Left renal pelvis (tissue), 4 donors: ENCODE measurements around the gene FGD4. TPM values are rescaled to one million over a fixed set of nuclear protein-coding genes. Genes with fewer than 3 reads are reported as not detected.
"Not testable (repeated sequence)": the region's sequence is repeated elsewhere in the genome, so short reads cannot be mapped to it uniquely, and the experiment has no call there.

ENCODE experiments used
- DNase-seq, 4 donors: peaks; one replicate each; pipeline ENCODE4 v3.0.0-alpha.2; 2013; ENCODE audit warnings: low read depth in 4 of 4, low spot score in 3 of 4
- polyA plus RNA-seq, 4 donors: library from polyadenylated mRNA; unstranded; fragments of 120-200 nt; gene quantifications; one replicate each; pipeline ENCODE4 v1.2.1, GENCODE V29; 2013; ENCODE audit not compliant: insufficient read length in 4 of 4

FGD4 gene
- polyA plus RNA-seq, 4 donors: 3.4 to 18.5 (median 14.9) TPM

DNA sequence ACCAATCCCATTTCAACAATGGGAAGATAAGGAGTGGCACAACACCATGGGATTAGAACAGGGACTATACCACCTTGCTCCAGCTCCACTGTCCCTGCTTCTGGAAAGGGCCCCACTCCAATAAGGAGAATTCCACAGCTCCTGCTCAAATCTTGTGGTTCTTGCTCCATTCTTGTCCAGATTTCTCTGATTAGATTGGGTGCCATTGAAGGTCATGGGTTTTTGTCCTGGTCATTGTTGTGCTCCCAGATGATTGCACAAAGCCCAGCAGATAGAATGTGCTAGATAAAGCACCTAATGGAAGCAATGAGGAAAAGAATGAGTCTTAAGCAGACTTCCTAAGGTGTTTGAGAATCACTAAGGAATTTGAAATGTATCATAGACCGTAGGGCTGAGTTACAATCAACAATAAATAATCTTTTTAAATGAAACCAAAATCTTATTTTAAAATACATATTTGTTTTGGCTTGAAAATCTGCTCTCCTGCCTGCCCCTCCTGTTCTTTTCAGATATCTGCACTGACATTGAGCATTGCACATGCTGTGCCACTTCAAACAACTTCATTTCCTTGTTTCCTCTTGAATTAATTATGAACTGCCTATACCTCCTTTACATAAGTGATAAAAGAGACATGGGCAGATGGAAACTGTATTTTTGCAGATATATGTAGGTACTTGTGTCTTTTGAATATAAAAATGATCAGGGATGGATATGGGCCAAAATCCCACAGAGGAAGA, 115.9 kb downstream of the FGD4 start:
- DNase-seq: no peak

DNA sequence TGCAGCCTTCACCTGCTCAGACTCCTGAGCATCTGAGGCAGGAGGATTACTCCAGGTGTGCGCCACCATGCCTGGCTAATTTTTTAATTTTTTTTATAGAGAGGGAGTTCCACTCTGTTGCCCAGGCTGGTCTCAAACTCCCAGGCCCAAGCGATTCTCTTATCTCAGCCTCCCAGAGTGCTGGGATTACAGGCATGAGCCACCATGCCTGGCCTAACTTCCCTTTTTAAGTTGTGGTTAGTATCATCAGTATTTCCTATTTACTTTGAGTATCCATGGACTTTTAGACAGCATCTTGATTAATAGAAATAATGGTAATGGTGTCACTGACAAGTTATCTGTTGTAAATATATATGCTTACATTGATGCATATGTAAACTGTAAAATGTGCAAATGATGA, 116.9 kb downstream of the FGD4 start:
- DNase-seq: no peak

GRCh38 chr12:32517966-32518365, 118.6 kb downstream of the FGD4 start:
- DNase-seq: no peak

- no peak for DNase-seq
Observed at GRCh38 chr12:32519047-32519446, 119.7 kb downstream of the FGD4 start.

DNA sequence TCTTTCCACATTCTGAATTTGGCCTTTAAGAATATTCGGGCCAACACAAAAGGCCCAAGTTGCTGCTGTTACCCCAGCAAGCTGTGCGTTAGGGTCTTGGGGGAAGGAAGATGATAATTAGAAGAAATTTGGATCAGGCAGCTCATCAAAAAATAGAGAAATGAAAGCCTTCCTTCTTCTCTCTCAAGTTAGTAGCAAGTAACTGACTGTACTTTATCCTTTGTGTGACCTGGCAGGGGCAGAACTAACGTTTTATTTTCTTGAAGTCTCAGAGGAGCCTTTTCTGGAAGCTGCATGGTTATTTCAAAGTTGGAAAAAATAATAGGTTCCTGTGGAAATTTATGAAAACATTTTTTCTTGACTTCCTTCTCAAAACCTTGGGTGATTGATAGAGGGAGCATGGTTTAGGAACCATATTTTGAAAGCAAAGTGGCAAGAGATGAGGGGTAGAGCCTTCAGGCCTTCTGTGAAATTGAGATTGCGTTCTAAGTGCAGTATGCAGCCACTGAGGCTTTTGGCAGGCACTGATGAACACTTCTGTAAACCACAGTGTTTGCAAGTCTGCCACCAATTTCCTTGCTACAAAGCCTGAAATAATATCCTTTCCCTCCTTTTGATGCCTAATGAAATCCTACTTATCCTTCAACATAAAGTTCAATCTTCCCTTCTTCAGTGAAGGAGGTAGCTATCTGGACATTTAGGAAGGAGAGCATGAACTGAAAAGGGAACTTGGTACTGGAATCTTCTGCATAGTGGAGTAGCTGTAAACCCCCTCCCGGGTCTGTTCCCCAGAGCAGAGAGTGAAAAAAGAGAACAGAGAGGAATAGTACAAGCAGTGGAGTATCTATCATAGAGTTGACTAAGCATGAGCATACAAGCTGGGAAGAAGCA, 123.2 kb downstream of the FGD4 start:
- DNase-seq: no peak

GRCh38 chr12:32525802-32526201, 126.4 kb downstream of the FGD4 start:
- DNase-seq: not testable (repeated sequence)

DNA sequence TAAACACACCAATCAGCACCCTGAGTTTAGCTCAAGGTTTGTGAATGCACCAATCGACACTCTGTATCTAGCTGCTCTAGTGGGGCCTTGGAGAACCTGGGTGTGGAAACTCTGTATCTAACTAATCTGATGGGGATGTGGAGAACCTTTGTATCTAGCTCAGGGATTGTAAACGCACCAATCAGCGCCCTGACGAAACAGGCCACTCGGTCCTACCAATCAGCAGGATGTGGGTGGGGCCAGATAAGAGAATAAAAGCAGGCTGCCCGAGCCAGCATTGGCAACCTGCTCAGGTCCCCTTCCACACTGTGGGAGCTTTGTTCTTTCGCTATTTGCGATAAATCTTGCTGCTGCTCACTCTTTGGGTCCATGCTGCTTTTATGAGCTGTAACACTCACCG, 127.0 kb downstream of the FGD4 start:
- DNase-seq: not testable (repeated sequence)

DNA sequence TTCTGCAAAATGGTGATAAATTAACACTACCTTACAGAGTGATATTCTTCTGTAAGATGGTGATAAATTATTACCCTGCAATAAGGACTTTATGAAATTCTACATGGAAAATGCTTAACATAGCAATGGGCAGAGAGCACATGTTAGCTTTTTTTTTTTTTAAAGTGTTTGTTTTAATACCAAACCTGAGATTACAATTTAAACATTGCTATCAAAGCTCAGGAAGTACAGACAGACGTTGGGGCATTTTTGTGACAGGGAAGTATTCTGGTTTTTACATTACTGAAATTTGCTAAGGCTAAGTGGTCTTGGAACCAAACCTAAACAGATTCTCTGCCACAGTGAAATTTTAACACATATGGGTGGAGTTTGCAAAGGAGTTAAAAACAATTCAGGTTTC, 133.1 kb downstream of the FGD4 start:
- DNase-seq: no peak

GRCh38 chr12:32532951-32533350, 133.6 kb downstream of the FGD4 start:
- DNase-seq: no peak

DNA sequence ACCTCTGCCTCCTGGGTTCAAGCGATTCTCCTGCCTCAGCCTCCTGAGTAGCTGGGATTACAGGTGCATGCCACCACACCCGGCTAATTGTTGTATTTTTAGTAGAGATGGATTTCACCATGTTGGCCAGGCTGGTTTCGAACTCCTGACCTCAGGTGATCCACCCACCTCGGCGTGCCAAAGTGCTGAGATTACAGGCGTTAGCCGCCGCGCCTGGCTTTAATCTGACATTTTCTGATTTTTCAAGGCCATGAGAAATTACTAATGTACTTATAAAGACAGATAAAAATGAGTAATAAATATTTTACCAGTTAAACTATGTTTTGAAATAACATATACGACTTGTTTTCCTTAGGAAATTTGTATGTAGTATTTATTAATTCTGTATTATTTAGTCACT, 134.1 kb downstream of the FGD4 start:
- not testable (repeated sequence) for DNase-seq

DNA sequence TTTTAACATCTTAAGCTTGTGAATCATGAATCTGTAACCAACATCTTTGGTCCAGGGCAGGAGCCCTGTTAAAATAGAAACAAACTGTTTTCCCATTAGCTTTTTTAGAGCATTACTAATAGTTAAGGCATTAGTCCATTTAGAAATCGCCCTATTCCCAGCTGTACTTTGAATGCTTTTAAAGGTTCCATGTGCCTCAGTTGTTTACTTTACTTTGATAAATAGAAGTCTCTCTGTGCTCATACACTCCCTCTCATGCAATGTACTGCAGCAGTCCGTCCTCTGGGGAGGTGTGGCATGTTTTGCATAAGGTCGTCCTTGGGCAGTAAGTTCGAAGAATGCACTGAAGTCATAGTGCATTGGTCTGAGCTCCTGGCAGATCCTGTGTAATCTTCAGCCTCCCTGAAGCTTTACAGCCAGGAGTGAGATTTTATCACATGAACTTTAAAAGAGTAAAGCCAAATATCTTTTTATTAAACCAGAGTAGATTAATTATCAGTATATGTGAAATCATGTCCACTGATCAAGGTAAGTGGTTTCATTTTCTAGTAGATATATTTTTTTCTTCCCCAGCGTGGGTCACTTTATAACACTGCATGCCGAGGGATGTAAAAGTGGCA, 134.7 kb downstream of the FGD4 start:
- no peak for DNase-seq

GRCh38 chr12:32534698-32535097, 135.3 kb downstream of the FGD4 start:
- no peak for DNase-seq

DNA sequence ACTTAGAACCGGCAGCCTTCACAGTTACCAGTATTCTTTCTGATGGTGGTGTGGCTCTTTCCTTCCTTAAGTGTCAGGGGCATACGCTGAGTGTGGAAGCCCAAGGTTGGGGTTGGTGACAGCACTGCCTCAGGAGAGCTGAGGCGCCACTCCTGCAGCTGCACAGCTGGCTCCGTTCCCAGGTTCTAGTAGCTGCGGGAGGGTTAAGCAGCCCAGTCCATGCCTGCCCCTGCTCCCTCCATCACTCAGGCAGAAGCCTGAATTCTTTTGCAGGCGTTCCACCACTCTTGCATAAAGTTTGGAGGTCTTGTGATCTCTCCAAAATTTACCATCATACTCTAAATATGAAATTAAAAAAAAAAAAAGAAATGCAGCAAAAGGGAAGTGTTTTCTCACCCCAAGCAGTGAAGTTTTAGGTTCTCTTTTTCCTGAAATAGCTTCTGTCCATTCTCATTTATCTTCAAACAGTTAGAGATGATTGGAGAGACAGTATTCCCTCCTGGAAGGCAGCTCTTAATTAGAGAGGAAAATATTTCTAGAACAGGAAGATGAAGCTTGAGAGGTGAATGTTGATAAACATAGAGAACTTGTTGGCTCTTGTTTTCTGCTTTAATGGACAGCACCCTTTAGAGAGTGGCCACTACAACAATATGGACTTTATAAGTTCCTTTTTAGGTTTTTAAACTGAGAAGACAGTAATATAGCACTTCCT, 136.1 kb downstream of the FGD4 start:
- DNase-seq: no peak

- no peak for DNase-seq
Observed at GRCh38 chr12:32536000-32536345, 136.6 kb downstream of the FGD4 start.

- DNase-seq: no peak
Observed at GRCh38 chr12:32541754-32542374, 142.5 kb downstream of the FGD4 start.

DNA sequence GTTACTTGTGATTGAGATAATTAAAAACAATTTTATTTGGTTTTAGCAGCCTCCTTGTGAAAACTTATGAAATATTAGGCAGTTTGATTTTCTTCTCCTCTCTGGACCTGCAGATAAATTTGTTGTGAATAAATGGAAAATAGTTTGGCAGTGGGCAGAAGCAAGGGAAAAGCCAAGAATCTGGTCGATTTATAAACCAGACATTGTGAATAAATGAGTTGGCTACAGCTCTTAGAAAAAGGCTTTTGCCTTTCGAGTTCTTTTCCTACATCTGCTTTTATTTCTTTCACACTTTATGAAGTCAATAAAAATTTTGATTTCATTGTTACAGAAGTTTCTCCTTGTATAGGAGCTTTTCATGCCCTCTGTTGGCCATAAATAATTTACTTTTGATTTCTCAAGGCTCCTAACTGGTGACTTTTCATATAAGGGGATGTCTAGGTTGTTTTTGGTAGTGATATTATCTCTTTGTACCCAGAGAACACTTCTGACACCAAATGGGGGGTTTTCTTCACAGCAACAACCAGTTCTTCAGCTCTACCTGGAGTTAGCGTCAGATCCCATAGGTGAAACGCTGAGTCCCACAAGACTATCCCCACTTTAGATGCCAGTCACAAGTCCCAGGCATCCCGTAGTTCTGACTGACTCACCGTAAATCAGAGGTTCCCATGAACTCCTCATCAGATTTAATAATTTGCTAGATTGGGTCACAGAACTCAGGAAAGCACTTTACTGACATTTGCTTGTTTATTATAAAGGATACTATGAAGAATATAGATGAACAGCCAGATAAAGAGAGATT, 143.3 kb downstream of the FGD4 start:
- no peak for DNase-seq

GRCh38 chr12:32544893-32545292, 145.5 kb downstream of the FGD4 start:
- DNase-seq: no peak

GRCh38 chr12:32545413-32545980, 146.1 kb downstream of the FGD4 start:
- no peak for DNase-seq

DNA sequence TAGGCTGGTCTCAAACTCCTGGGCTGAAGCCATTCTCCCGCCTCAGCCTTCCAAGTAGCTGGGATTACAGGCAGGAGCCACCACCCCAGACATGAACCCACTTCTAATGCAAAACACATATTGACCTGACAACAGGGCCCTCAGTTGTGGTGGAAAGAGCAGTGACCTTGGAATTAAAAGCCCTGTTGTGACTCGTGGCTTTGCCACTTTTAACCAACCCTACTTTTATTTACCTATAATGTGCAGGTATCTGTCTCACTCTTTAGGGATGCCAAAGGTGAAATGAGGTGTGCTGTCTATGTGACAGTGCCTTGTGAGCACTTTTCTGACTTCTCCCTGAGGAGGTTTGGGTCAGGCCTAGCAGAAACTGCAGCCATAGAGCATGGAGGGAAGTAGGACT, 146.9 kb downstream of the FGD4 start:
- DNase-seq: no peak
